HEK293T (cell line): ENCODE results near the gene KLC1.

Source experiments
- ELF4 ChIP-seq: fragments of 450-650 bp; IDR thresholded peaks from 2 replicates; pipeline ENCODE4 v1.6.1; 2017; ENCODE audit warnings: antibody characterized with exemption
- FOXA1 ChIP-seq: fragments of 450-650 bp; IDR thresholded peaks from 2 replicates; pipeline ENCODE4 v1.6.1; 2016; ENCODE audit warnings: mild to moderate bottlenecking

DNA sequence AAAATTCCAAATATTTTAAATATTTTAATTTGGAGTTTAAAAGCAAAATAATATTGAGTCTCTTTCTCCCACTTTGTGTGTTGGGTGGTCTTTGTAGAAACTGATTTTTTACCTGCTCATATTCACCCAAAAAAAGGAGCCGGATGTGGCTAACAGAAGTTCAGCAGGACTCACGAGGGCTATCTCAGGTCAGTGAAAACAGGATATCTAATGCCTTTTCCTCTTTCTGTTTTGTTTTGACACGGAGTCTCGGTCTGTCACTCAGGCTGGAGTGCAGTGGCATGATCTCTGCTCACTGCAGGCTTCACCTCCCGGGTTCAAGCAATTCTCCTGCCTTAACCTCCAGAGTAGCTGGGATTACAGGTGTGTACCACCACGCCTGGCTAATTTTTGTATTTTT lies 35.4 kb upstream of the KLC1 start:
- no peak for TF ChIP-seq ELF4
- TF ChIP-seq FOXA1 = no peak
